ENCODE results near the gene SEMA3B. TPM values are rescaled to one million over a fixed set of nuclear protein-coding genes. Genes with fewer than 3 reads are reported as not detected.

SEMA3B gene
- total RNA-seq, 2 experiments from 2014 or later = 0.16 to 0.70 TPM

- Mint-ChIP-seq H3K27me3 (no peaks in the 10 kb centered on the region), H3K9me3 (ENCODE audit: low read depth) (no peaks in the 10 kb centered on the region), H3K4me1 (peaks cover 45% of the 10 kb centered on the region), H3K27ac (no peak overlapping the region), H3K4me3 (peak overlapping the region; percentile 89), H3K36me3 (peaks cover 3% of the 10 kb centered on the region)
- ATAC-seq (no peak), DNase-seq (peak; percentile 41)
- CTCF ChIA-PET = interaction anchor here (0.8 to 18.0 kb wide), 5 partner anchors 15 to 73 kb away, joined by 3 to 266 read pairs (median 4); partner anchors contain the start of genes HYAL1, HYAL3, IFRD2 and NAA80
Observed at GRCh38 chr3:50319894-50320625, 51.1 kb downstream of the SEMA3B start.

GRCh38 chr3:50320853-50321335 is 51.9 kb downstream of the SEMA3B start:
- peak; percentile 50 for ATAC-seq

GRCh38 chr3:50321336-50322114 is 52.6 kb downstream of the SEMA3B start:
- Mint-ChIP-seq H3K4me3 (peak overlapping the region; percentile 89), H3K36me3 (no peaks in the 10 kb centered on the region), H3K9me3 (ENCODE audit: low read depth) (no peaks in the 10 kb centered on the region), H3K27me3 (no peaks in the 10 kb centered on the region), H3K27ac (peak overlapping the region; percentile 93), H3K4me1 (peaks cover 37% of the 10 kb centered on the region)
- peak; percentile 76 for ATAC-seq
- DNase-seq = peak; percentile 90
- CTCF ChIA-PET = interaction anchor here (1.3 to 18.0 kb wide), 4 partner anchors 14 to 75 kb away, joined by 3 to 266 read pairs (median 47); partner anchors contain the start of genes HYAL1, HYAL3, IFRD2 and NAA80

More at GRCh38 chr3:50320853-50321335, 51.9 kb downstream of the SEMA3B start:
- peaks cover 39% of the 10 kb centered on the region for H3K4me1 Mint-ChIP-seq
- H3K36me3 Mint-ChIP-seq = peaks cover 3% of the 10 kb centered on the region
- H3K9me3 Mint-ChIP-seq (ENCODE audit: low read depth) = no peaks in the 10 kb centered on the region
- peak overlapping the region; percentile 89 for H3K4me3 Mint-ChIP-seq
- no peaks in the 10 kb centered on the region for H3K27me3 Mint-ChIP-seq
- H3K27ac Mint-ChIP-seq = peak overlapping the region; percentile 80
- no peak for DNase-seq
- CTCF ChIA-PET = interaction anchor here (0.8 to 18.0 kb wide), 5 partner anchors 15 to 74 kb away, joined by 3 to 266 read pairs (median 3); partner anchors contain the start of genes HYAL1, HYAL3, IFRD2 and NAA80

GRCh38 chr3:50322115-50322385 is 53.1 kb downstream of the SEMA3B start:
- no peak for DNase-seq
- Mint-ChIP-seq H3K27me3 (no peaks in the 10 kb centered on the region), H3K36me3 (no peaks in the 10 kb centered on the region), H3K4me3 (no peak overlapping the region), H3K4me1 (peaks cover 36% of the 10 kb centered on the region), H3K9me3 (ENCODE audit: low read depth) (no peaks in the 10 kb centered on the region), H3K27ac (no peak overlapping the region)
- CTCF ChIA-PET = interaction anchor here (1.3 to 18.0 kb wide), 5 partner anchors 13 to 47 kb away, joined by 3 to 266 read pairs (median 21); partner anchors contain the start of genes HYAL1, HYAL3, IFRD2 and NAA80
- no peak for ATAC-seq

- no peaks in the 10 kb centered on the region for H3K36me3 Mint-ChIP-seq
- peaks cover 35% of the 10 kb centered on the region for H3K4me1 Mint-ChIP-seq
- no peak for ATAC-seq
- CTCF ChIA-PET = interaction anchor here (1.3 to 18.0 kb wide), 6 partner anchors 13 to 48 kb away, joined by 3 to 266 read pairs (median 14); partner anchors contain the start of genes HYAL1, HYAL3, IFRD2 and NAA80
- DNase-seq = peak; percentile 40
- H3K27ac Mint-ChIP-seq = peak within 1 kb of the TSS; percentile 93
- H3K9me3 Mint-ChIP-seq (ENCODE audit: low read depth) = no peaks in the 10 kb centered on the region
- H3K27me3 Mint-ChIP-seq = no peaks in the 10 kb centered on the region
- H3K4me3 Mint-ChIP-seq = peak within 1 kb of the TSS; percentile 89
Observed at GRCh38 chr3:50322386-50323091, 53.6 kb downstream of the SEMA3B start, which contains the start of gene HYAL2. TSS of gene HYAL2 (minus strand) at chr3:50322745. CDS start at chr3:50320489, 2,256 bp downstream.

- Mint-ChIP-seq H3K27ac (peak overlapping the region; percentile 47), H3K4me1 (peaks cover 36% of the 10 kb centered on the region)
Observed at GRCh38 chr3:50323092-50323600, 54.2 kb downstream of the SEMA3B start.

GRCh38 chr3:50323614-50324199 is 54.8 kb downstream of the SEMA3B start:
- peaks cover 39% of the 10 kb centered on the region for H3K4me1 Mint-ChIP-seq
- CTCF ChIA-PET = interaction anchor here (0.6 to 18.0 kb wide), 23 partner anchors 9 to 218 kb away, joined by 3 to 266 read pairs (median 5); partner anchors contain the start of genes CYB561D2, GNAI2, HYAL1 and HYAL3
- H3K27me3 Mint-ChIP-seq = no peaks in the 10 kb centered on the region
- H3K27ac Mint-ChIP-seq = peak overlapping the region; percentile 35
- no peaks in the 10 kb centered on the region for H3K9me3 Mint-ChIP-seq (ENCODE audit: low read depth)
- no peaks in the 10 kb centered on the region for H3K36me3 Mint-ChIP-seq
- ATAC-seq = no peak
- no peak overlapping the region for H3K4me3 Mint-ChIP-seq
- DNase-seq = peak; percentile 39

More at GRCh38 chr3:50323092-50323600, 54.2 kb downstream of the SEMA3B start:
- DNase-seq (peak; percentile 42), ATAC-seq (no peak)
- Mint-ChIP-seq H3K4me3 (no peak overlapping the region), H3K36me3 (no peaks in the 10 kb centered on the region), H3K9me3 (ENCODE audit: low read depth) (no peaks in the 10 kb centered on the region), H3K27me3 (no peaks in the 10 kb centered on the region)
- CTCF ChIA-PET = interaction anchor here (0.9 to 18.0 kb wide), 7 partner anchors 12 to 131 kb away, joined by 3 to 266 read pairs (median 6); partner anchors contain the start of genes HYAL1, HYAL3, IFRD2 and NAA80

GRCh38 chr3:50324351-50325112 is 55.6 kb downstream of the SEMA3B start:
- CTCF ChIA-PET = interaction anchor here (0.7 to 18.0 kb wide), 24 partner anchors 10 to 132 kb away, joined by 3 to 266 read pairs (median 4); partner anchors contain the start of genes CYB561D2, GNAI2, HYAL1 and HYAL3
- H3K27me3 Mint-ChIP-seq = no peaks in the 10 kb centered on the region
- H3K27ac Mint-ChIP-seq = no peak overlapping the region
- peaks cover 34% of the 10 kb centered on the region for H3K4me1 Mint-ChIP-seq
- ATAC-seq (peak; percentile 21), DNase-seq (peak; percentile 78)
- no peaks in the 10 kb centered on the region for H3K9me3 Mint-ChIP-seq (ENCODE audit: low read depth)
- no peaks in the 10 kb centered on the region for H3K36me3 Mint-ChIP-seq
- H3K4me3 Mint-ChIP-seq = no peak overlapping the region

- Mint-ChIP-seq H3K4me3 (no peak overlapping the region), H3K9me3 (ENCODE audit: low read depth) (no peaks in the 10 kb centered on the region)
Observed at GRCh38 chr3:50325113-50325480, 56.1 kb downstream of the SEMA3B start.

GRCh38 chr3:50325497-50326181 is 56.7 kb downstream of the SEMA3B start:
- peaks cover 26% of the 10 kb centered on the region for H3K4me1 Mint-ChIP-seq
- H3K4me3 Mint-ChIP-seq = no peak overlapping the region

More at GRCh38 chr3:50325113-50325480, 56.1 kb downstream of the SEMA3B start:
- CTCF ChIA-PET = interaction anchor here (0.9 to 18.0 kb wide), 12 partner anchors 10 to 131 kb away, joined by 3 to 266 read pairs (median 7); partner anchors contain the start of genes GNAI2, HYAL1, HYAL3 and IFRD2
- no peak for ATAC-seq
- peaks cover 5% of the 10 kb centered on the region for H3K36me3 Mint-ChIP-seq
- H3K4me1 Mint-ChIP-seq = peaks cover 30% of the 10 kb centered on the region
- no peaks in the 10 kb centered on the region for H3K27me3 Mint-ChIP-seq
- no peak for DNase-seq
- no peak overlapping the region for H3K27ac Mint-ChIP-seq

GRCh38 chr3:50326182-50326541 is 57.2 kb downstream of the SEMA3B start:
- Mint-ChIP-seq H3K27ac (no peak overlapping the region), H3K4me1 (peaks cover 29% of the 10 kb centered on the region), H3K9me3 (ENCODE audit: low read depth) (no peaks in the 10 kb centered on the region), H3K36me3 (peaks cover 14% of the 10 kb centered on the region), H3K27me3 (no peaks in the 10 kb centered on the region), H3K4me3 (no peak overlapping the region)
- DNase-seq (peak; percentile 39), ATAC-seq (no peak)
- CTCF ChIA-PET = interaction anchor here (7.8 to 18.0 kb wide), 2 partner anchors 9 to 27 kb away, joined by 91 to 266 read pairs; partner anchors contain the start of genes HYAL1, HYAL3, IFRD2 and NAA80

More at GRCh38 chr3:50325497-50326181, 56.7 kb downstream of the SEMA3B start:
- ATAC-seq = no peak
- peak; percentile 39 for DNase-seq
- CTCF ChIA-PET = interaction anchor here (1.6 to 18.0 kb wide), 5 partner anchors 10 to 131 kb away, joined by 5 to 266 read pairs (median 10); partner anchors contain the start of genes GNAI2, HYAL1, HYAL3 and IFRD2
- H3K36me3 Mint-ChIP-seq = peaks cover 9% of the 10 kb centered on the region
- H3K27ac Mint-ChIP-seq = no peak overlapping the region
- H3K9me3 Mint-ChIP-seq (ENCODE audit: low read depth) = no peaks in the 10 kb centered on the region
- no peaks in the 10 kb centered on the region for H3K27me3 Mint-ChIP-seq
